H9 (cell line): ENCODE results near the gene KRT3. TPM values are rescaled to one million over a fixed set of nuclear protein-coding genes. Genes with fewer than 3 reads are reported as not detected.

Source experiments
- DNase-seq: peaks from one replicate; pipeline ENCODE4 v3.0.0-alpha.2; 2017
- H2AFZ ChIP-seq: one replicate; pipeline ENCODE4 v1.6.1; 2013; ENCODE audit warnings: mild to moderate bottlenecking, low read length, control low read depth, moderate library complexity
- H2AK5ac ChIP-seq: 2 replicates; pipeline ENCODE4 v1.6.1; 2013; ENCODE audit warnings: low read length, control low read depth, mixed read lengths; ENCODE audit not compliant: insufficient read length
- H2BK120ac ChIP-seq: one replicate; pipeline ENCODE4 v1.6.1; 2013; ENCODE audit warnings: low read depth, mild to moderate bottlenecking, low read length, control low read depth, inconsistent platforms; ENCODE audit not compliant: poor library complexity, severe bottlenecking
- H2BK12ac ChIP-seq: 2 replicates; pipeline ENCODE4 v1.6.1; 2013; ENCODE audit warnings: low read length, control low read depth, mixed read lengths, low read depth; ENCODE audit not compliant: insufficient read length
- H2BK15ac ChIP-seq: 2 replicates; pipeline ENCODE4 v1.6.1; 2013; ENCODE audit warnings: low read depth, low read length, control low read depth
- H2BK20ac ChIP-seq: one replicate; pipeline ENCODE4 v1.6.1; 2013; ENCODE audit warnings: low read depth, mild to moderate bottlenecking, low read length, control low read depth, inconsistent platforms; ENCODE audit not compliant: poor library complexity, severe bottlenecking
- H2BK5ac ChIP-seq: 2 replicates; pipeline ENCODE4 v1.6.1; 2013; ENCODE audit warnings: low read length, control low read depth, mixed read lengths; ENCODE audit not compliant: insufficient read length
- H3K14ac ChIP-seq: 2 replicates; pipeline ENCODE4 v1.6.1; 2013; ENCODE audit warnings: low read length, control low read depth; ENCODE audit not compliant: insufficient read depth
- H3K18ac ChIP-seq: 2 replicates; pipeline ENCODE4 v1.6.1; 2013; ENCODE audit warnings: low read depth, mild to moderate bottlenecking, mixed read lengths, low read length, control low read depth; ENCODE audit not compliant: insufficient read length
- H3K23ac ChIP-seq: 2 replicates; pipeline ENCODE4 v1.6.1; 2013; ENCODE audit warnings: low read length, control low read depth, mixed read lengths, low read depth; ENCODE audit not compliant: insufficient read length
- H3K23me2 ChIP-seq: 2 replicates; pipeline ENCODE4 v1.6.1; 2013; ENCODE audit warnings: low read depth, mild to moderate bottlenecking, mixed read lengths, low read length, control low read depth; ENCODE audit not compliant: insufficient read length, poor library complexity, severe bottlenecking
- H3K27ac ChIP-seq: 2 replicates; pipeline ENCODE4 v1.5.1; 2013; ENCODE audit warnings: low read length, control low read depth, mixed read lengths, low read depth; ENCODE audit not compliant: insufficient read length
- H3K27me3 ChIP-seq: 2 replicates; pipeline ENCODE4 v1.6.1; 2013; ENCODE audit warnings: low read length, control low read depth, inconsistent platforms; ENCODE audit not compliant: insufficient read depth
- H3K4ac ChIP-seq: 2 replicates; pipeline ENCODE4 v1.6.1; 2013; ENCODE audit warnings: low read depth, mild to moderate bottlenecking, control low read depth, inconsistent platforms, low read length, moderate library complexity
- H3K4me1 ChIP-seq: 2 replicates; pipeline ENCODE4 v1.6.1; 2013; ENCODE audit warnings: low read length, control low read depth, inconsistent platforms; ENCODE audit not compliant: insufficient read depth
- H3K4me2 ChIP-seq: 2 replicates; pipeline ENCODE4 v1.6.1; 2013; ENCODE audit warnings: low read length, control low read depth, mixed read lengths; ENCODE audit not compliant: insufficient read length, insufficient read depth
- H3K56ac ChIP-seq: 2 replicates; pipeline ENCODE4 v1.6.1; 2013; ENCODE audit warnings: low read depth, mild to moderate bottlenecking, mixed read lengths, low read length, control low read depth; ENCODE audit not compliant: insufficient read length
- H3K79me1 ChIP-seq: 2 replicates; pipeline ENCODE4 v1.6.1; 2013; ENCODE audit warnings: low read depth, mild to moderate bottlenecking, moderate library complexity, low read length, control low read depth, inconsistent platforms; ENCODE audit not compliant: insufficient read depth, poor library complexity, severe bottlenecking
- H3K79me2 ChIP-seq: 2 replicates; pipeline ENCODE4 v1.6.1; 2013; ENCODE audit warnings: low read length, control low read depth, inconsistent platforms; ENCODE audit not compliant: insufficient read depth
- H3K9ac ChIP-seq: 2 replicates; pipeline ENCODE4 v1.6.1; 2013; ENCODE audit warnings: low read length, control low read depth, mixed read lengths; ENCODE audit not compliant: insufficient read length; ENCODE audit errors: extremely low read depth
- H3K9me3 ChIP-seq: one replicate; pipeline ENCODE4 v1.6.1; 2013; ENCODE audit warnings: low read depth, low read length, inconsistent platforms; ENCODE audit not compliant: control insufficient read depth
- H3T11ph ChIP-seq: one replicate; pipeline ENCODE4 v1.6.1; 2013; ENCODE audit warnings: mild to moderate bottlenecking, low read length, control low read depth, inconsistent platforms
- H4K20me1 ChIP-seq: one replicate; pipeline ENCODE4 v1.6.1; 2013; ENCODE audit not compliant: control insufficient read depth, insufficient read length, insufficient read depth
- H4K5ac ChIP-seq: 2 replicates; pipeline ENCODE4 v1.6.1; 2013; ENCODE audit warnings: low read depth, mild to moderate bottlenecking, mixed read lengths, low read length, control low read depth; ENCODE audit not compliant: insufficient read length
- H4K8ac ChIP-seq: replicated peaks from 2 replicates; pipeline ENCODE4 v1.6.1; 2013; ENCODE audit warnings: low read length, control low read depth, mixed read lengths, low read depth; ENCODE audit not compliant: insufficient read length
- H4K91ac ChIP-seq: 2 replicates; pipeline ENCODE4 v1.6.1; 2013; ENCODE audit warnings: low read depth, mild to moderate bottlenecking, moderate library complexity, mixed read lengths, low read length, control low read depth; ENCODE audit not compliant: insufficient read length
- H3K27ac Mint-ChIP-seq, 3 experiments: 2 replicates in 2 of 3; 3 replicates in 1 of 3; pipeline ENCODE4 v1.8.0; 2020 to 2021; ENCODE audit warnings: mixed read lengths in 3 of 3, mild to moderate bottlenecking in 1 of 3, moderate library complexity in 1 of 3
- H3K27me3 Mint-ChIP-seq: 2 replicates; pipeline ENCODE4 v1.8.0; 2021; ENCODE audit warnings: low read depth, mild to moderate bottlenecking, moderate library complexity, mixed read lengths
- H3K36me3 Mint-ChIP-seq, 3 experiments: 2 replicates in 2 of 3; 3 replicates in 1 of 3; pipeline ENCODE4 v1.8.0; 2020 to 2021; ENCODE audit warnings: low read depth in 3 of 3, mixed read lengths in 3 of 3; ENCODE audit not compliant: insufficient read depth in 1 of 3
- H3K4me1 Mint-ChIP-seq, 2 experiments: 2 replicates each; pipeline ENCODE4 v1.8.0; 2020; ENCODE audit warnings: mixed read lengths in 2 of 2
- H3K4me3 Mint-ChIP-seq, 2 experiments: 2 replicates in 1 of 2; 3 replicates in 1 of 2; pipeline ENCODE4 v1.8.0; 2020 to 2021; ENCODE audit warnings: mild to moderate bottlenecking in 2 of 2, mixed read lengths in 2 of 2, moderate library complexity in 1 of 2
- H3K9me3 Mint-ChIP-seq, 2 experiments: 2 replicates in 1 of 2; 3 replicates in 1 of 2; pipeline ENCODE4 v1.8.0; 2020; ENCODE audit warnings: mild to moderate bottlenecking in 2 of 2, mixed read lengths in 2 of 2, moderate library complexity in 1 of 2
- CTCF ChIP-seq: fragments of 200-600 bp; sonication (generic); conservative IDR thresholded peaks from 3 replicates; pipeline ENCODE4 v1.8.0; 2021; ENCODE audit warnings: antibody characterized with exemption, mild to moderate bottlenecking
- WGBS: extraction: QIAGEN DNeasy Blood & Tissue Kit; methylation state at CpG from one replicate; pipeline ENCODE4 v1.1.7; 2013; ENCODE audit warnings: missing lambda C conversion rate, low lambda C conversion rate, mixed read lengths; ENCODE audit not compliant: insufficient read length; ENCODE audit errors: extremely low coverage; 5-methylcytosine and 5-hydroxymethylcytosine counted together
- total RNA-seq: library from RNA; stranded (reverse); gene quantifications from 2 replicates; pipeline ENCODE4 v1.2.1, GENCODE V29; 2021

KRT3 gene
- total RNA-seq, 1 experiment from 2014 or later = not detected

- no peaks in the 10 kb centered on the region for H3K79me2 ChIP-seq
- no peak overlapping the region for H2BK20ac ChIP-seq
- no peak overlapping the region for H2BK5ac ChIP-seq
- no peaks in the 10 kb centered on the region for H4K20me1 ChIP-seq
- Mint-ChIP-seq H3K27me3 (peaks cover 9% of the 10 kb centered on the region), H3K4me3 (no peak overlapping the region), H3K27ac (no peak overlapping the region; a peak in 1 of 7 replicates), H3K9me3 (no peaks in the 10 kb centered on the region), H3K4me1 (no peaks in the 10 kb centered on the region; a peak in 1 of 4 replicates), H3K36me3 (no peaks in the 10 kb centered on the region)
- no CpG with 5 or more reads among the region's 7 CpGs for WGBS
- no peak overlapping the region for H3K56ac ChIP-seq
- H3K4me1 ChIP-seq = no peaks in the 10 kb centered on the region
- no peak overlapping the region for H2AFZ ChIP-seq
- H3K14ac ChIP-seq = no peak overlapping the region
- no peak overlapping the region for H3T11ph ChIP-seq
- H4K91ac ChIP-seq = no peak overlapping the region
- H3K4me2 ChIP-seq = no peak overlapping the region
- H3K9ac ChIP-seq = no peak overlapping the region
- H3K27ac ChIP-seq = no peak overlapping the region
- no peak overlapping the region for H2BK15ac ChIP-seq
- no peak overlapping the region for H3K23ac ChIP-seq
- H3K18ac ChIP-seq = no peak overlapping the region
- peak; percentile 20 for DNase-seq
- no peaks in the 10 kb centered on the region; the same call in 1 of the 2 replicates for H3K27me3 ChIP-seq
- no peak overlapping the region for H2AK5ac ChIP-seq
- H4K8ac ChIP-seq = no peak overlapping the region
- TF ChIP-seq CTCF = no peak
- H4K5ac ChIP-seq = no peak overlapping the region
- no peak overlapping the region for H2BK12ac ChIP-seq
- H2BK120ac ChIP-seq = no peak overlapping the region
- H3K4ac ChIP-seq = no peak overlapping the region
- no peaks in the 10 kb centered on the region for H3K9me3 ChIP-seq
- H3K23me2 ChIP-seq = no peaks in the 10 kb centered on the region
- H3K79me1 ChIP-seq = no peaks in the 10 kb centered on the region
These were observed 40.1 kb upstream of the KRT3 start for GRCh38 chr12:52836042-52836466.
